Measurements from ENCODE around the gene PC.
A peak's percentile ranks its signal among the peaks of the same experiment; 100 is the strongest.

The PC gene

GRCh38 chr11:66953081-66953833 is 4.9 kb downstream of the PC start:
- DNase-seq (ENCODE audit: low spot score): no peak

- no peak for DNase-seq (ENCODE audit: low spot score)
Observed at GRCh38 chr11:66951927-66952337, 6.3 kb downstream of the PC start.

- no peak for DNase-seq (ENCODE audit: low spot score)
Observed at GRCh38 chr11:66951135-66951534, 7.0 kb downstream of the PC start.

DNA sequence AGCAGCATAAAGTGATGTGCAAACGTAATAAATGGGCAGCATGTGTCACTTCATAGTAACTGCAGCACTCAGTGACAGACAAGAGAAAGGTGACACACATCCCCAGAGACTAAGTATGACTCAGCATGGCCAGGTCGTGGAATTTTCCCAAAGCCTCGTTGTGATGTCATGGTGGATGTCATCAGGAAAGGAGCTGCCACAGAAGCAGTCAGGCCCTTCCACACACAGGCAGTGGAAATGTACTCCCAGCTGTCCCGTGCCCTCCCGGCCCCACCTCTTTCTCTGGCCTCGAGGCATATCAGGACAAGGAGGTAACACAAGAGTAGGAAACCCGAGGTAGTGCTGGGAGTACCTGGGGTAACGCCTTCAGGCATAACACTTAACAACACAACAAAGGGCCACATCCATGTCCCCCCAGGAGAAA is 8.1 kb downstream of the PC start:
- DNase-seq (ENCODE audit: low spot score): peak; percentile 94

DNA sequence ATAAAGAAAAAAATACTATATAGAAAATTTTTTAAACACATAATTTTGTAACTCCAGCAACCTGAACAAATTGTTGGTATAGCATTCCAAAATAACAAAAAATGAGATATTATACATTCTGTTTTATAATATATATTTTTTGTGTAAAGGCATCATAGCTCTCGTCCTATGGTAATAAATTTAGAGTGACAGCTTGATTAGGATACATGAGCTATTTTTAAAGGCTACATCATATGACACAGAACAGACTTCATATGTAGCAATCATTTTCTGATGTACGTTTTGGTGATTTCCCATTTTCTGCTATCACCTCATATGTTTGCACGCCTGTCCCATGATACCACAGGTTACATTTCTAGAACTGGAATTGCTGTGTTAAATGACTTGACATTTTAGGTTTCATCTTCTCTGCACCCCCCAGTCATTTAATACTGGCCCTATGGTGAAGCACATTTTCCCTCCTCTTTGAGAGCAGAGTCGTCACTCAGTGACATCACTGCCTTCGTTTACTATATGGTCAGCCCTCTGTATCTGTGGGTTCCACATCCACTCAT is 19.5 kb downstream of the PC start:
- DNase-seq (ENCODE audit: low spot score): no peak

GRCh38 chr11:66937193-66937733 is 20.9 kb downstream of the PC start:
- DNase-seq (ENCODE audit: low spot score): no peak

GRCh38 chr11:66936311-66936711 is 21.9 kb downstream of the PC start:
- DNase-seq (ENCODE audit: low spot score): no peak

DNA sequence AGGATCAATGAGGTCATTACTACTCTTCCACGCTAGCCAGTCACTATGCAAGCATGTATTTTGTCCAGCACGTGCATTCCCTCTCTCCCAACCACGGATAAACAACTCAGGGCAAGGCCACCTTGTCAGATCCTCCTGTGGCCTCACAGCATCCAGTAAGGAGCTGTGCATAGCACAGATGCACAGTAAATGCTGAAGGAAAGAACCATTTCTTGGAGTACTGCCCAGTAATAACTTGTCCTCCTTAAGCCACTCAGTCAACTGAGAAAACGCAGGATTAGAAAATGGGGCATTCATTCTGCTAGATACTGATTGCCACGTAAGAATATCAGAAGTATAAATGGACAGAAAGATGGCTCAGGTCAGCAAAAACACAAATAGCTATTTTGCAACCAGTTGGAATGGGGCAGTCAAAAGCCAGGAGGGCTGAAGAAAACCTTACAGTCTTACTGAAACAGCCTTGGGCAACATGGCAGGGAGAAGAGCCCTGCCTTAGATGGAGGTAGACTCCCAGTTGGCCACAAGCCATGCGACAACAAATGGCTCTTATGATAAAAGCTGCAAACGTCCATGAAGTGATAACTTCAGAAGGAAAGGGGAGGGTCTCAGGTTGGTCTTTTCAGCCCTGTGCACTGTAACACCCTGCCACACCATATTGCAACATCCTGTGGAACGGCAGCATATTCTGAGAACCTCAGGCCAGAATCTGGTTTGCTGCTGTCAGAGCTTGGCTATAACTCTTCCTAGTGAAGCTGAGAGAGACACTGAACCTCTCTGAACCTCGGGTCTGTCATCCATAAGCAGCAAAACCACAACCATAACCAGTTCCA is 23.0 kb downstream of the PC start:
- DNase-seq (ENCODE audit: low spot score): no peak

- no peak for DNase-seq (ENCODE audit: low spot score)
Observed at GRCh38 chr11:66933531-66933930, 24.7 kb downstream of the PC start.

- no peak for DNase-seq (ENCODE audit: low spot score)
Observed at GRCh38 chr11:66932543-66932942, 25.6 kb downstream of the PC start.

DNA sequence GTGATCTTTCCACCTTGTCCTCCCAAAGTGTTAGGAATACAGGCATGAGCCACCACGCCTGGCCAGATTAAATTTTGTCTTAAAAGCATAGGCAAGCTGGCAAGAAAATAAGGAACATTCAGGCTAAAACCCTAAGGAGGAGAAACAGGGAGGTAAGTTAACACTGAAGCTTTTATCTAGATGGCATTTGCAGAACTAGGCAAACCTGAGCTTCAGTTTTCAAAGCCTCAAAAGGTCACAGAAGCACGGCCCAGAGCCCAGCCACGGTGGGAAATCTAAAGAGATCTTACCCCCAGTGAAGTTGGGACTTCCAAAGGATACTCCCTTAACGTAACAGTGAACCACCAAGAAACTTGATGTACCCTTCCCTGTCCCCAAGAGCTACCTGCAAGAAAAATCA is 28.4 kb downstream of the PC start:
- no peak for DNase-seq (ENCODE audit: low spot score)

DNA sequence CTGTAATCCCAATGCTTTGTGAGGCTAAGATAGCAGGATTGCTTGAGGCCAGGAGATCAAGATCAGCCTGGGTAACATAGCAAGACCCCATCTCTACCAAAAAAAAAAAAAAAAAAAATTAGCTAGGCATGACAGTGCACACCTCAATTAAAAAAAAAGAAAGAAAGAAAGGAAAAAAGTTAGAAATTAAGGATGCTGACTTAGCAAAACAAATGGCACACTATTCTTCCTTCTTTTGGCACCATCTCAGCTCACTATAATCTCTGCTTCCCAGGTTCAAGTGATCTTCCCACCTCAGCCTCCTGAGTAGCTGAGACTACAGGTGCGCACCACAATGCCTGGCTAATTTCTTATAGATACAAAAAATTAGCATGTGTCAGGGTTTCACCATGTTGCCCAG is 33.9 kb downstream of the PC start:
- DNase-seq (ENCODE audit: low spot score): no peak

DNA sequence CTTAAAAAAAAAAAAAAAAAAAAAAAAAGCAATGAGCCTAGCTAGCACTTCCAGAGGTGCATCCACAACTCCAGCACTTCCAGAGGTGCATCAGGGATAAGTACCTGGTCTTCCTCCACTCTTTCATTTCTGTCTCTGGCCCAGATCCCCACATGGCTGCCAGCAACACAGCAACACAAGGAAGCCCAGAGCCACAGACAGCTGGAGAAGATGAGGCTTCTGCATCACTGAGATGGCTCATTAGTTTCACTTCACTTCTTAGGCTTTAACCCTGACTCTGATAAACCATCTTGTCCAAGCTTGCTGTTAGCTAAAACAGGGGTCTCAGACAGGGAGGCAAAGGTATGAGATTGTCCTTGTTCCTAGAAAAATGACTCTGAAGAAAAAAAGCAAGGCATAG is 35.6 kb downstream of the PC start:
- no peak for DNase-seq (ENCODE audit: low spot score)

- no peak for DNase-seq (ENCODE audit: low spot score)
Observed at GRCh38 chr11:66920978-66921784, 37.0 kb downstream of the PC start.

- DNase-seq (ENCODE audit: low spot score): no peak
Observed at GRCh38 chr11:66919923-66920322, 38.3 kb downstream of the PC start.

DNA sequence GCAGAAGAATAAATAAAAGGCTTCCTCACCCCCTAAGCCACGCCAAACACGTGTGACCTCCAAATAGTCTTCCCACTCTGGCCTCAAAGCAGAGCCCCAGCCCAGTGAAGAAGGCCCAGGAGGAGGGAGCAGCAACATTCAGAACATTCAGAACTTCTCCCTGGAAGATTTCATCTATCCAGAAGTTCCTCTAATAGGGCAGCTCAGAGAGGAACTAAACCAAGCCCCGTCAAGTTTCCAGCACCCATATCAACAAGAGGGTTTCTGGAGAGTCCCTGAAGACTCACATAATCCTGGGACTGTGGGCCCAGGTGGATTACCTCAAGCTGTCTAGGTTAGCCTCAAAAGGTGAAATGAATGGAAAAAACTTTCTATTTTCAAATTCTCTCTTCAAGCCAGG is 39.4 kb downstream of the PC start:
- no peak for DNase-seq (ENCODE audit: low spot score)

GRCh38 chr11:66915866-66916265 is 42.3 kb downstream of the PC start:
- no peak for DNase-seq (ENCODE audit: low spot score)

GRCh38 chr11:66915046-66915832 is 42.9 kb downstream of the PC start:
- DNase-seq (ENCODE audit: low spot score): no peak

GRCh38 chr11:66914505-66914904 is 43.7 kb downstream of the PC start:
- no peak for DNase-seq (ENCODE audit: low spot score)

DNA sequence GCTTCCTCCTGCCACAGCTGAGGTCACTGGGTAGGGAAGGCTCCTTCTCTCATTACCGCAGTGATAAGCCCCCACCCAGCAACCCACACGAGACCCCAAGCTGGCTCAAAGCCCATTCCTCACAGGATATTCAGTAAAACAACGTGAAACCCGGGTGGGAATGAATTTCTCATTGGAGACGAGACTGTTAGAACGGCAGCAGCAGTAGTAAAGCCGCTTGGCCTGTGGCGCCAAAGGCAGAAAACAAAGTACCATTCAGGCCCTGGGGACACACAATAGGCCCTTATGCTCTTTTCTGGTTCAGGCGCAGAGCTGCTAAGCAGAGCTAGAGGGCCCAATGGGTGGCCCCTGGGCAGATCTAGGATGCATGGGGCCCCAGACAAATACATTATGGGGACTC is 45.3 kb downstream of the PC start:
- DNase-seq (ENCODE audit: low spot score): no peak

DNA sequence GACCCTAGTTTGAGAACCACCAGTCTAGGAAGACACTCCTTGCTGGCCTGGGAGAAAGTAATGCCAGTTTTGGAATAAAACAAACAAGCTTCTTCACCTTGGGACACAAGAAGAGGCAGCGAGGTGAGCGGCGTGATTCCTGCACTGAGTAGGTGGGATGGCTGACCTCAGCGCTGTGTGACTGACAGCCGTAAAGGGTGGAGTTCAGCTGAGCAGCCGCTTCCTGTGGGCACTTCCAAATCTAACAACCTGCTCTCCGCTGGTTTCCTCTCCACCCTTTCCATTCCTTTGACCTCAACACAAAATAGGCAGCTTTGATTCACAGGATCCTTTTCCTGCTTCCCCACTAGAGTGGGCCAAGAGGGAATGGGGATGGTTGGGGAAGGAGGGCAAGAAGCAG is 45.8 kb downstream of the PC start:
- no peak for DNase-seq (ENCODE audit: low spot score)
